ENCODE measurements around the gene AP3S1.

- TF ChIP-seq ZNF302 (tag by site-specific recombination; IDR thresholded peaks at IDR 0.05; ENCODE audit: low read depth) (no peak), CTCF (tag by site-specific recombination; IDR thresholded peaks at IDR 0.05) (no peak), ZBTB8A (tag by site-specific recombination; IDR thresholded peaks at IDR 0.05) (no peak), MEIS1 (CRISPR knock-in tag; IDR thresholded peaks at IDR 0.05; ENCODE audit: borderline replicate concordance) (no peak), ZNF596 (tag by site-specific recombination; IDR thresholded peaks at IDR 0.05) (no peak), ZNF280D (tag by site-specific recombination; IDR thresholded peaks at IDR 0.05) (no peak), ZBTB49 (tag by site-specific recombination; IDR thresholded peaks at IDR 0.05; ENCODE audit: low read depth) (no peak), ZNF658 (tag by site-specific recombination; IDR thresholded peaks at IDR 0.05) (no peak), ATF2 (tag by site-specific recombination; IDR thresholded peaks at IDR 0.05; ENCODE audit: low read depth) (no peak), SETDB1 (IDR thresholded peaks at IDR 0.05; ENCODE audit: insufficient read length, low read length) (no peak), ZNF610 (tag by site-specific recombination; IDR thresholded peaks at IDR 0.05; ENCODE audit: borderline replicate concordance) (no peak), MYNN (tag by site-specific recombination; IDR thresholded peaks at IDR 0.05; ENCODE audit: borderline replicate concordance) (no peak), YY1 (tag by site-specific recombination; IDR thresholded peaks at IDR 0.05) (no peak)
These were observed 46.0 kb upstream of the AP3S1 start for GRCh38 chr5:115795700-115796099.

Data from HEK293 (cell line).